Stimulated activated CD4-positive, alpha-beta T cell treated with anti-CD3 and anti-CD28 coated beads, Interleukin-1b, Interleukin-23, amount 100 ng/mL, for 4 hours (primary cell): ENCODE data around the gene GLYR1.

Experiments
- DNase-seq, 2 donors: peaks; one replicate each; pipeline ENCODE4 v3.0.0-alpha.2; 2020; ENCODE audit warnings: low read depth in 2 of 2

Gene GLYR1

GRCh38 chr16:4805231-4805630, 41.9 kb downstream of the GLYR1 start:
- no peak for DNase-seq

DNA sequence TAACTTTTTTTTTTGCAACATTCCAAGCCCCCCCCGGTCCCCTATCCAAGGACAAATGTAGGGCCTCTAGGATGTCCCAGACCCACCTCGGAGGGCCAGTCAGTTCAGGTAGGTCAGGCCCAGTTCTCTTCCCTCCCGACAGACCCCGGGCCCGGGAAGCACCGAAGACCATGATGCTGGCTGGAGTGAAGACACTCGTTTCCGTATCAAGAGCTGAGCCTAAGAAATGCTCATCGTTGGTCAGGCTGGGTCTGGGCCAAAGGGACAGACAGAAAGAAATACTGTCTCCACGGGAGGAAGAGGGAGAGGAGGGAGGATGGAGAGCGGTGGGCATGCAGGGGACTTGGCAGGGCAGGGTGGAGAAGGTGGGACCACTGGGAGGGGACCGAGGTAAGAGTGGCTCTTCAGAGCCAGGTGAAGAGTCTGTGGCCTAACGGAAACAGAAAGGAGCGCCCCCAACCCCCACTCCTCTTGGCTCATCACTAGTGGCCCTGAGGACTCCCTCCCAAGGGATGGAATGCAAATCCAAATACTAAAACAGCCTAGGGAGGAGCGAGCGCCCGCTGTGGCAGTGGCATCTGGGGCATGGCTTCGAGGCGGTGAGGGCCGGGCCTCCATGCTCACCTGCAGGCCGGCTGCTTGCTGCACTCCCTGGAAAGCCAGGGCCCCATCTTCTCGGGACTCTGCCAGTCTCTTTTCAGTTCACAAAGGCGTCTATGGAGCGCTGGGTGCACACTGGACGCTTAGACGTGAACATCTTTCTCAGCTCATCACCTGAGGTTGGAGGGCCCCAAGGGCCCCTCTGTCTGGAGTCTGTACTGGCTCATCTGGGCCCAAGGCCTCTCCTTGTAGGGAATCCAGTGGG, 43.0 kb downstream of the GLYR1 start:
- no peak for DNase-seq

GRCh38 chr16:4803401-4803844, 43.7 kb downstream of the GLYR1 start:
- DNase-seq = no peak

- DNase-seq = peak; percentile 78 to 91
Measured at GRCh38 chr16:4802659-4803287, 44.3 kb downstream of the GLYR1 start.

DNA sequence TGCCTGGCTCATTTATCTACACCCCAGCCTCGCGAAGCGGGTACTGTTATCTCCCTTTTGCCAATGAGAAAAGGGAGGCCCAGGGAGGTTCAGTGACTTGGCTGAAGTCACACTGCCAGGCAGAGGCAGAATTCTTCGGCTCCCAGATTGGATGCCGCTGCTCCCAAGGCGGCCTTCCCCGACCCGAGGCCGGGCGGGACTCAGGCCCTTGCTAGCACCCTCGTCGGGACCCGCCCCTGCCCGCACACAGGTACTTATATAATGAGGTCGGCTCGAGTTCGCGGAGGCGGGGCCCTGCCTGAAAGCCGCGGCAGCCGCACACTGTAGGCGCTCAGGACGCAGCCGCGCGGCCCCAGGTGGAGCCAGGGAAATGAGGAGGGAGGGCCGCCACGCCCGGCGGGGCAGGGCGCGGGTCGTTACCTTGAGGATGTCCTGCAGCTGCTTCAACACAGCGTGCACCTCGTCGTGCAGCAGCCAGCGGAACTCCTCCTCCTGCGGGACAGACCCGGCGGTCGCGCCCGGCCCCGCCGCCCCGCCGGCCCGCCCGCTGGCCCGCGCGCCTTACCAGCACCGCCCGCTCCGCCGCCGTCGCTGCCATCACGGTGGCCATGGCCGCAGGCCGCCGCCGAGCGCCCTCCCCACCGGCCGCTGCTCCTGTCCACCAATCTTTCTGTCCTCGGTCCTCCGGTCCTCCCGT, 45.0 kb downstream of the GLYR1 start, which contains the start of gene ROGDI:
ROGDI (minus strand) TSS at position 672 of the 697 bp plus-strand sequence; CDS start at position 610, 62 bp downstream.
- DNase-seq = peak; percentile 51 to 66

DNA sequence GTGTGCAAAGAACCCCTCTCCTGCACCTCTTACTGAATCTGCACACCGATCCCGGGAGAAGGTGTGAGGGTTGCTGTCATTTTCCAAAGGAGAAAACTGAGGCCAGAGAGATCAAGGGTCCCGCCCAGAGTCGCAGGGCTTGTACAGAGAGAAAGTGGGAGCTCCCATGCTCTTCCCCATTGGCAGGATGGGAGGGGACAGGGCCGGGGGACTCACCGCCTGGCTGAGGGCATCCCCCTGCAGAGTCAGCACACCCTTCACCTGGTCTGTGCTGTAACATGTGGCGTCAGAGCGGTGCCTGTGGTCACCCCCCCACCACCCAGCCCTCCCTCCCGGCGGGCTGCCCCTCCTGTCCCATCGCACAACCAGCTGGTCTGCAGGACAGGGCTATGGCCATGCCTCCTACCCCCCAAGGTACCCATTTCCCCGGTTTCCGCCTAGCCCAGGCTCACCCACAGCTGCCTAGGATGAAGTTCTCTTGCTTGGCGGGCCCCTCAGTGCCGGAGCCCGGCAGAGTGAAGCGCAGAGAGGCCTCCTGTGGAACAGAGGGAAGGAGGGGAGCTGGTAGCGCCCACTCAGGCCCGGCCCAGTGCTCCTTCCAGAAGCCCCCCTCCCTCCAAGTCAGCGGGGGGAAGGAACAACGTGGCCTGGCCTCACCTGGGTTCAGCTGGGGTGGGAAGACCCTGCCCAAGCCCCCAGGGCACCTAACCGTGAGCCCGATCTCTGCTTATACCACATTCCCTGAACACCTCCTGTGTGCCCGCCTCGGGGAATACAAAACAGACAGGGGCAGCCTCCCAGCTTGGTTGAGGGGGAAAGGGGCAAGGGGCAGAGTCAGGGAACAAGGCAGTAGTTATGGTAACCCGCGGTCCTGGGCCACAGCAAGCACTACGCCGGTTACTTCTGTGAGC, 45.8 kb downstream of the GLYR1 start:
- DNase-seq = no peak

DNA sequence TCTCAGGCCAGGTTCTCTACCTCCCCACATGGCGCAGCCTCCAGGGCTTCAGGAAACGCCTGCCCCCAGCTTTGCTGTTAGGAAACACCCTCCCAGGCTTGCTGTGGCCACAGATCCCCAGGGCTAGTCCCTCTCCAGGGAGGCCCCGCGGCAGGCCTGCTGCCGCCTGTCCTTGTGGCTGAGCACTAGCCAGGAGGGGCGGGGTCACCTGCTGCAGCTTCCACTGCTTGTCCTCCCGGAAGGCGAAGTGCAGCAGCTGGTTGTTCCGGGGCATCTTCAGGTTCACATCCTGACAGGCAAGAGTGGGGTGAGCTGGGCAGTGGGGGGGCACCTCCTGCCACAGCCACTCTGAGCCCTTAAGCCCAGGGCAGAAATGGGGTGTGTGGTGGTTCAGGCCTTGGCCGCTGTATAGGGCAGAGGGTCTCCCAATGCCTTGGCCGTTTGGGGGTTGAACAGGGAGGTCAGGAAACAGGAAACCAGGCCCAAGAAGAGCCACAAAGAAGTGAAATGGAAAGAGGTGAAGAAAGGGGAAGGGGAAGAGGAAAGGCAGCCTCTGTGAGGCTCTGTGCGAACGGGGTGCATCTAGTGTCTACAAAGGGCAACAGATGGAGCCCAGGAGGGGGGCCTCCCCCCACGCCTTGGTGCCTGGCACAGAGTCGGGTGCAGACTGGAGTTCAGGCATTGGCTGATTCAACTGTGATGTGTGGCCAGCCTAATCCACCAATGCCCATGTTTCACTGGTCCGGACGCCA, 46.6 kb downstream of the GLYR1 start:
- DNase-seq = no peak

GRCh38 chr16:4799171-4799855, 47.8 kb downstream of the GLYR1 start:
- DNase-seq = no peak

DNA sequence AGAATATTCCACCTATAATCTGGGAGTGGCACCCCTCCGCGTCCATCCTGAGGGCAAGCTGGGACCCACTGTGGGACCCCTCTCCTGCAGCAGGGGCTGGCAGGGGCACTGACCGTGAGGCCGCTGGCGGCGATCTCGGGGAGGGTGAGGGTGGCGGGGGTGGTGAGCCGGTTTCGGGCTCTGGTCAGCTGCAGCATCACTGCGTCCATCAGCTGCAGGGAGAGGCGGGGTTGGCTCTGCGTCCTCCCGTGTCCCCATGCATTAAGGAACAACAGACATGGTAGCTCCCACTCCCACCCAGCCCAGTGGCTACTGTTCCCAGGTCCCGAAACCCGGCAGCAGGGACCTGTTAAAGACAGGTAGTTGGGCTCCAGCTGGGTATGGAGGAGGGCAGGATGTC, 48.6 kb downstream of the GLYR1 start:
- no peak for DNase-seq

DNA sequence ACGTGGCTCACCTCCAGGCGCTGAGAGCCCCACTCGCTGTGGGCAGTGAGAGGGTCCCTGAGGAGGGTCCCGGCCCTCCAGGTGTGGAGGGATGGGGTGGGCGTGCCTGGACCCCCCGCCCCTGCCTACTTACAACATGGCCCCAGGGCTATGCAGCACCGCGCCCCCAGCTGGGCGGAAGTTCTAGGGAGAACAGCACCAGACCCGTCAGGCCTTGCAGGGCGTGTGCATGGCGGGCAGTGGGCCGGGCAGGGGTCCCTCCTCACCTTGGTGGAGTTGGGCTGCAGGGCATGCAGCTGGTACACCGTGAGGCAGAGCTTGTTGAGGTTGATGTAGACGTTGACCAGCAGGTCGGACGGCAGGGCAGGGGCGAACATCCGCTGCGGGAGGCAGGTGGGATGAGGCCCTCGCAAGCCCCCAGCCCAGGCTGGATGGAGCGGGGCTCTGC, 49.3 kb downstream of the GLYR1 start:
- DNase-seq = no peak

DNA sequence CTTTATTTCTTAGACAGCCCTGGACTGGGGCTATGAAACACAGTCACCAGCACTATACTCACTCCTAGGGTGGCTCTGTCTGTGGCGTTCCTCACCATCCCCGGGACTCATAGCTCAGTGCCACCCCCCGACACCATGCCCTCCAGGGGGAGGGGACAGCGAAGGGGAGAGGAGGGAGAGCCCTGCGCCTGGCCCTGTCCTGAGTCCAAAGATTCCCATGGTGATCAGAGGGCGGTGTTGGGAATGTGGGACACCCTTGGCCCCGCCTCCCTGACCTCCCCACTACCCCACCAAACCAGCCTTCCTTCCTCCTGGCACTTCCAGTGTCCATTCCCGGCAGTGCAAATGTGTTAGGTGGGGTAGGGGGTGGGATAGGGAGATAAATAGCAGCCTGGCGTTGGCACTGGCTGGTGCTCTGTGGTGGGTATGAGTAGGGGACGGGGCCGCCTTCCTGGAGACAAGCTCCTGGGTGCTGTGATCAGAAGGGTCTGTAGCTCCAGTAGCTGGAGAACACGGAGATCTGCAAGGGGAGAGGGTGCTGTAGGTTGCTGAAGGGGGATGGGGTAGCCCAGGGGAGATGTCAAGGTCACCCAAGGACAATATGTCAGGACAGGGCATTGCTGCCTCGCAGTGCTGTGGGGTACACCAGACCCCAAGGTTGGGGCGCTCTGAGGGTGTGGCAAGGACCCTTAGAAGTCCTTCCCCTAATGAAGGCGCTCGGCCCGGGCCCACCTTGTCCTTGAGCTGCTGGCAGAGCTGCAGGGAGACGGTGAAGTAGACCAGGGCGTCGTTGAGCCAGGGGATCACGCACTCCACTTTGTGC, 49.9 kb downstream of the GLYR1 start:
- no peak for DNase-seq

DNA sequence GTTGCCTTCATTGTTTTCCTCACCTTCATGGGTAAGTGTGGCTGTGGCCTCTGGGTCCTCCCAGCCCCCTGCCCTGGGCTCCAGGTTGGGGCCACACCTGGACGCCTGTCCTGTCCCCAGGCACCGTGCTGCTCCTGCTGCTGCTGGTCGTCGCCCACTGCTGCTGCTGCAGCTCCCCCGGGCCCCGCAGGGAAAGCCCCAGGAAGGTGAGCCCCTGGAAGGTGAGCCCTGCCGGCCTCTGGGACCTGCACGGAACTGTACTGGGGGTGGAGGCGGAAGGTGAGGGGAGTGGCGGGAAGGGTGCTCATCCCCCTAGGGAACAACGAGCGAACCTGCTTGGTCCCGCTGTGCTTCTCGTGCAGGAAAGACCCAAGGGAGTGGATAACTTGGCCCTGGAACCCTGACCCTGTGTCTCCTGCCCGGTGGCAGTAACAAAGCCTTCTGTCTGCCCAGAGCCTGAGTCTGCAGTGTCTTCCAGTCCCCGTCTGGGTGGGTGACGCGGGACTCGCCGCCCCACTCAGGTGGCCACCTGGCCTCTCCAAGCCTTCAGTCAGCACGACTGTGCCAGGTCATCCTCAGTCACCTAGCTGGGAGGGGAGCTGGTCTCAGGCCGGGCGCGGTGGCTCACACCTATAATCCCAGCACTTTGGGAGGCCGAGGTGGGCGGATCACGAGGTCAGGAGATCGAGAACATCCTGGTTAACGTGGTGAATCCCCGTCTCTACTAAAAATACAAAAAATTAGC, 51.1 kb downstream of the GLYR1 start:
- DNase-seq = no peak

- no peak for DNase-seq
Measured at GRCh38 chr16:4795181-4795827, 51.8 kb downstream of the GLYR1 start, which contains the start of gene SMIM22. Gene SMIM22, plus strand, starts transcription at chr16:4795369. Its CDS starts 366 bp downstream, at chr16:4795735.

DNA sequence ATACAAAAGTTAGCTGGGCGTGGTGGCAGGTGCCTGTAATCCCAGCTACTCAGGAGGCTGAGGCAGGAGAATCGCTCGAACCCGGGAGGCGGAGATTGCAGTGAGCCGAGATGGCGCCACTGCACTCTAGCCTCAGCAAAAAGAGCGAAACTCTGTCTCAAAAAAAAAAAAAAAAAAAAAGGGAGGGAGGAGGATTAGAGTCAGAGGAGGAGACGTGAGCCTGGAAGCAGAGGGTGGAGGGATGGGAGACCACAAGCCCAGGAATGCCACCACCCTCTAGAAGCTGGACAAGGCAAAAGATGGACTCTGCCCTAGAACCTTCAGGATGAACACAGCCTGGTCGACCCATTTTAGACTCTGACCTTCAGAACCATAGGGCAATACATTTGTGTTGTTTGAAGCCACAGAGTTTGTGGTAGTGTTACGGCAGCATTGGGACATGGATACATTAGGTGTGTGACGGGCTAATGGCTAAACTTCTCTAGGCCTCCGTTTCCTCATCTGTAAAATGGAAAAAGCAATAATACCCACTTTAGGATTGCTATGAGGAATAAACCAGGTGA, 54.1 kb downstream of the GLYR1 start:
- DNase-seq = no peak

DNA sequence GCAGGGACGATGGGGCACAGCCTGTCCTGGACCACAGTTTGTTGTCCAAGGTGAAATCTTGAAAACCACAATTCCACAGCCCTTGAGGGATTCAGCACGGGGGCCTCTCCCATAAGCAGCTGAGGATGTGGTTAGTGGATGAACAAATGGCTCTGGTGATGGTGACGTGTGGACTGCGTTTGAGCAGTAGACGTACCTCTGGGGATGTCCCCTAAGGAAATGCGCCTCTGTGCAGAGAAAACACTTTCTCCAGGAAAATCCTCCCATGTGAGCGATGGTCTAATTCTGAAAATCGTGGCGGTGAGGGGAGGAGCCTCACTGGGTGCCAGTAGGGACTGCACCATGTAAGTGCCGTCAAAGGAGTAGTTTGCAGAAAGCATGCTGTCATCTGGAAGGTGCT, 56.2 kb downstream of the GLYR1 start:
- no peak for DNase-seq

- DNase-seq = no peak
Measured at GRCh38 chr16:4790261-4790660, 56.8 kb downstream of the GLYR1 start.

DNA sequence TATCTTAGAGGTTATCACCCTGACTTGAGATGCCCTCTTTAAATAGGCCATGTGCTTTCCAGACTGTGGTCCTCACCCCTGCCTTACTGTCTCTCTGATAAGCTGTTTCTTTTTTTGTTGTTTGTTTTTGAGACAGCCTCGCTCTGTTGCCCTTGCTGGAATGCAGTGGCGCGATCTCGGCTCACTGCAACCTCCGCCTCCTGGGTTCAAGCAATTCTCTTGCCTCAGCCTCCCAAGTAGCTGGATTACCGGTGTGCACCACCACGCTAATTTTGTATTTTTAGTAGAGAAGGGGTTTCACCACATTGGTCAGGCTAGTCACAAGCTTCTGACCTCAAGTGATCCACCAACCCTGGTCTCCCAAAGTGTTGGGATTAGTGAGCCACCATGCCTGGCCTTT, 58.2 kb downstream of the GLYR1 start:
- no peak for DNase-seq
